LNCaP clone FGC (cell line): Measurements from ENCODE around the gene DFFB.
A peak's percentile ranks its signal among the peaks of the same experiment; 100 is the strongest.

ENCODE experiments used
- DNase-seq: peaks from one replicate; pipeline ENCODE4 v3.0.0-alpha.2; 2011; ENCODE audit warnings: low read depth
- H3K4me3 ChIP-seq: 2 replicates; pipeline ENCODE4 v1.5.1; 2011; ENCODE audit warnings: mild to moderate bottlenecking, low read depth, low read length, control low read depth
- CTCF ChIP-seq: IDR thresholded peaks from 2 replicates; pipeline ENCODE4 v1.5.1; 2012; ENCODE audit warnings: mild to moderate bottlenecking; ENCODE audit not compliant: control insufficient read depth, insufficient read depth; ENCODE audit errors: extremely low read depth

DFFB gene

DNA sequence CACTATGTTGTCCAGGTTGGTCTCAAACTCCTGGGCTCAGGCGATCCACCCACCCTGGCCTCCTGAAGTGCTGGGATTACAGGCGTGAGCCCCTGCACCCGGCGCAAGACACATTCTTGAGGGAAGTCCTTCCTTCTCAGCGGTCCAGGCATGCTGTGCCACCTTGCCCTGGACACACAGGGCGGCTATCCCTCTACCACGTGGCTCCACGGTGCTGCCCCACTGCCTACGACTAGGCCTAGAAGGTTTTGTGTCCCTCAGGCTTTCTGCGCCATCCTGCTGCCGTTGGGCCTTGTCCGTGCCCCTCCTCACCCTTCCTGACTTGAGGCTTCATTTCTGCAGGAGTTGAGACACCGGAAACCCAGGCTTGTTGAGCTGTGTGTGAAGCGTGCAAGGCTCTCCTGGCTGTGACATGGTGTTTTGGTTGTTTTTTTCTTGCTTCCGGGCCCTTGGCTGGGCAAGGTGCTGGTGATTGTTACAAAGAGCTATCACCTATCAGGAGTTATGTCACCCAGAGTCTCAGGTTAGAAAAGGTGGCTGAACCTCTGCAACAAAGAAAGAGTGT is 28.9 kb downstream of the DFFB start:
- no peak overlapping the region for H3K4me3 ChIP-seq
- no peak for TF ChIP-seq CTCF
- no peak for DNase-seq

DNA sequence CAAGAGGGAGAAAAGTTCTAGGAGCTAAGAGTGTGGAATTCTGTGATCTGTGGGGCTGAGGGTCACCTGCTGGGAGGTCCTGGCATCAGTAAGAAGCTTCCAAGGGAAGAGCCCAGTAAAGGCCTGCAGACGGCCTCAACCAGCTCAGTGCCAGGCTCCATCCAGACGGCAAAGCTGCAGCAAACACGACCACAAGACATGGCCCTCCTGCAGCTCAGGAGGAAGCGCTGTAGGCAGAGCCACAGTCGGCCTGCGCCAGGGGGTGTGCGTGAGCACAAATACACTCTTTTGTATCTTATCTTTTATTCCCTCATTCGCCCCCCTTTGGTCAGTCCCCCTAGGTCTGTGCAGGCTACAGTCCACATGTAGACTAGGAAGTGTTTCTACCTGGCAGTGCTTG is 29.4 kb downstream of the DFFB start:
- TF ChIP-seq CTCF = no peak
- DNase-seq = no peak
- no peak overlapping the region for H3K4me3 ChIP-seq

- DNase-seq = no peak
- TF ChIP-seq CTCF = no peak
These were observed 31.0 kb downstream of the DFFB start for GRCh38 chr1:3888301-3888700.

DNA sequence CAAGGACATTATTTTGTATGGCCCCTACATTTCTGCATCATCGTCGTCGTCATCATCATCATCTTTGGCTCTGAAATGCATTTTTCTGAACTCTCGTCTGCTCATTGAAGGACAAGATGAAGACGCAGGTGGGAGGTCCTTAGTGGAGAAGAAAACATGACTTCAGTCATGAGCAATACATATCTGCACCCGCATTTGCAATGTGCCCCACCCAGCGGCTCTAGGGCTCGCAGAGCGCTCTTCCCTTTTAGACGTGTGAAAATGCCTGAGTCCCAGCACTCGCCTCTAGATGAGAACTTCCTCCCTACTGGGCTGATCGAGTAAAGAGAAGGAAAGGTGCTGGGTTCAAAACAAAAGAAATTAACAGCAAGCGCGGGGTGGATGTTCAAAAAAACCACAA is 32.7 kb downstream of the DFFB start:
- no peak overlapping the region for H3K4me3 ChIP-seq
- no peak for TF ChIP-seq CTCF
- no peak for DNase-seq

More at GRCh38 chr1:3888301-3888700, 31.0 kb downstream of the DFFB start:
- H3K4me3 ChIP-seq = no peak overlapping the region

DNA sequence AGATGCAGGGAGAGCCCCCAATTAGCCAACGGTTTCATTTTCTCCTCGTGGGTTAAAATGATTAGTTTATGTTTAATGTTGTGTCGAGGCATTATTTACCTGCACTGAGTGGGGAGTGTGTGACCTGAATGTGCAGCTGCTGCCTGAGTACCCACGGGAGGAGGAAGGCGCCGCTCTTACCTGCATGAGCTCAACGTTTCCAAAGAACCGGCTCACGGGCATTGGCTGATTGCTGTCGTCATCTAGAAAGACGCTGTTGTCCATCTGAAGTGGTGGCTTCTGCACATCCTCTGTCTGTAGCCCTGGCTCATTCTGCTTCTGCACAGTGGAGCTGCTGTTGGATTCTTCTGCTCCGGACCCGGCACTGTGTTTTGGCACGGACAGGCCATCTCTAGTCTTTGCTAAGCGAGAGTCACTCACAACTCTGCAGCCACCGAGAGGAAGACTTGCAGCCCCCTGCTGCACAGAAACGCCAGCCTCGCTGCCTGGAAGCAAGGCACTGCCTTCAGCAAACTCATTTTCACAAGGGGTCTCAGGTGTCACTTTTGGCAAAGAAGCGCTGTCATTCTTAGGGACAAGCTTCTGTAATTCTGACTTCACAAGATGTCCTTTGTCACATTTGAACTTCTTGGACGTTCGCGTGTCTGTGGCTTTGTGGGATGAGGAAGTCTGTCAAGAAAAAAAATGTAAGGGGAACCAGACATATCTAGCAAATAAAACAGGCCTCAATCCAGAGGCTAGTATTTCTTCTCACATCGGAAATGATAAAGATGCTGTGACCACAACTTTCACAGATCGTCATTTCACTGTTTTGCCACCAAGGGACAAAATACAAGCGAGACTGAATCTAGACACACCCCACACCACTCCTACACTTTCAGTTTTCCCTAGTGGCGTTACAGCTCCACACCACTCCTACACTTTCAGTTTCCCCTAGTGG is 33.4 kb downstream of the DFFB start:
- TF ChIP-seq CTCF = no peak
- DNase-seq = no peak
- H3K4me3 ChIP-seq = no peak overlapping the region

- no peak for DNase-seq
- no peak for TF ChIP-seq CTCF
- H3K4me3 ChIP-seq = no peak overlapping the region
These were observed 34.1 kb downstream of the DFFB start for GRCh38 chr1:3891329-3891865.

- no peak overlapping the region for H3K4me3 ChIP-seq
- peak; percentile 74 for DNase-seq
- no peak for TF ChIP-seq CTCF
These were observed 35.5 kb downstream of the DFFB start for GRCh38 chr1:3892748-3893147.
